Heart left ventricle (tissue), 16 donors: Measurements from ENCODE around the gene IL36B. TPM values are rescaled to one million over a fixed set of nuclear protein-coding genes. Genes with fewer than 3 reads are reported as not detected.

ENCODE experiments used
- ATAC-seq, 4 donors: fragments of 200-7000 bp; cut with Tn5 transposase; one replicate each; pipeline ENCODE4 v1.9.1; 2020 to 2022; ENCODE audit warnings: moderate library complexity in 4 of 4, mild to moderate bottlenecking in 3 of 4, moderate number of reproducible peaks in 1 of 4
- DNase-seq, 5 donors: peaks; one replicate each; pipeline ENCODE4 v3.0.0-alpha.2; 2020
- H3K27ac ChIP-seq, 12 donors: fragments of 200-600 bp; sonication (generic) in 4 of 12; one replicate each; pipeline versions ENCODE4 v1.5.0 to v1.8.0; 2016 to 2022; ENCODE audit warnings: mild to moderate bottlenecking in 2 of 12
- H3K27me3 ChIP-seq, 9 donors: fragments of 200-600 bp; sonication (generic) in 2 of 9; one replicate each; pipeline versions ENCODE4 v1.5.1 to v1.8.0; 2016 to 2022; ENCODE audit warnings: mild to moderate bottlenecking in 3 of 9
- H3K36me3 ChIP-seq, 9 donors: fragments of 200-600 bp; sonication (generic) in 2 of 9; one replicate each; pipeline versions ENCODE4 v1.5.0 to v1.8.0; 2018 to 2022; ENCODE audit warnings: mild to moderate bottlenecking in 2 of 9
- H3K4me1 ChIP-seq, 12 donors: fragments of 200-600 bp; sonication (generic) in 4 of 12; one replicate each; pipeline versions ENCODE4 v1.5.0 to v1.8.0; 2016 to 2022; ENCODE audit warnings: mild to moderate bottlenecking in 3 of 12
- H3K4me3 ChIP-seq, 12 donors: fragments of 200-600 bp; sonication (generic) in 4 of 12; one replicate each; pipeline versions ENCODE4 v1.5.0 to v1.8.0; 2017 to 2022; ENCODE audit warnings: mild to moderate bottlenecking in 9 of 12, moderate library complexity in 4 of 12
- H3K9me3 ChIP-seq, 12 donors: fragments of 200-600 bp; sonication (generic) in 4 of 12; one replicate each; pipeline versions ENCODE4 v1.5.0 to v1.8.0; 2016 to 2022; ENCODE audit warnings: mild to moderate bottlenecking in 1 of 12
- POLR2A ChIP-seq, 2 donors: fragments of 450-650 bp; IDR thresholded peaks; one replicate each; pipeline ENCODE4 v1.6.1; 2017; ENCODE audit warnings: antibody characterized with exemption in 2 of 2, mild to moderate bottlenecking in 2 of 2, moderate library complexity in 2 of 2
- WGBS, 4 donors: extraction: QIAGEN DNeasy Blood & Tissue Kit in 2 of 4; methylation state at CpG; one replicate each; pipeline versions ENCODE4 v1.1.5 to v1.1.7; 2013 to 2018; 5-methylcytosine and 5-hydroxymethylcytosine counted together
- intact Hi-C, 10 donors: fragments of 100-400 bp; cut with DNase I; formaldehyde crosslinking; loops; one replicate each; pipeline versions ENCODE4 v1.11.1 to v1.14.2; 2022
- polyA plus RNA-seq, 2 donors: library from polyadenylated mRNA; stranded (reverse); fragments of 200-250 nt; gene quantifications; one replicate each; pipeline ENCODE4 v1.2.3, GENCODE V29; 2013
- total RNA-seq, 9 donors: library from RNA; depleted of rRNA in 2 of 9; stranded (reverse); fragments of >200 nt in 2 of 9; fragmentation: NEBNext Ultra II Directional in 3 of 9; extraction: Animal tissue kit (Norgen Biotek cat#: 25700) in 3 of 9; gene quantifications; one replicate each; pipeline versions ENCODE4 v1.1.0 to v1.2.4, GENCODE V29; 2016 to 2023
- TF ChIP-seq, protein P1 (sequence below), 12 donors: fragments of 200-600 bp; sonication (generic) in 4 of 12; IDR thresholded peaks; one replicate each; pipeline versions ENCODE4 v1.5.0 to v1.8.0; 2018 to 2022; ENCODE audit warnings: antibody characterized with exemption in 12 of 12, mild to moderate bottlenecking in 5 of 12
- donor health status: ischemic (EF 13 %, LVEDD 7.1; RV severe dilation, severe dysfunction).
- donor health status: healthy with polysubstance abuse.
- donor health status: DM: no; HTN: yes; CAD: no.
- donor health status: DM: no; HTN: no; CAD: no.
- donor health status: ischemic (EF 25% LVEDD 6.9; RV normal size, moderate dysfunction).
- donor health status: ischemic (EF 25% LVEDD 5.7; RV mildly dilated, moderate dysfunction).
- donor health status: healthy.
- donor health status: DM: yes; HTN: yes; CAD: no.
- donor health status: ischemic (EF 35%, LVEDD 5.7; RV mildly dilated, moderate dysfunction).
- donor health status: nonischemic (EF 11% LVEDD 7.7; RV severe dilation, severe dysfunction).
- donor health status: DM: yes; HTN: yes; CAD: no.
- donor health status: PGD.
- donor health status: ischemic (EF 29% LVEDD 5.4; RV normal size, mild dysfunction).
- donor health status: nonischemic (EF 23%, LVEDD 6.1; RV moderate dilation, normal function).

The IL36B gene
- total and polyA plus RNA-seq, 11 donors, result not detected

GRCh38 chr2:113088213-113088992 lies 35.7 kb upstream of the IL36B start:
- Histone ChIP-seq H3K27me3 (peaks cover 0 to 4% (median 0%) of the 10 kb centered on the region in 9 donors), H3K4me1 (peaks cover 0 to 5% (median 0%) of the 10 kb centered on the region in 12 donors), H3K9me3 (no peaks in the 10 kb centered on the region), H3K27ac (no peak overlapping the region), H3K4me3 (no peak overlapping the region), H3K36me3 (no peaks in the 10 kb centered on the region)
- no peak for DNase-seq
- intact Hi-C loops, result no loop called here
- ATAC-seq, result no peak
- no peak for TF ChIP-seq POLR2A (IDR thresholded peaks at IDR 0.05)
- TF ChIP-seq, protein P1, sequence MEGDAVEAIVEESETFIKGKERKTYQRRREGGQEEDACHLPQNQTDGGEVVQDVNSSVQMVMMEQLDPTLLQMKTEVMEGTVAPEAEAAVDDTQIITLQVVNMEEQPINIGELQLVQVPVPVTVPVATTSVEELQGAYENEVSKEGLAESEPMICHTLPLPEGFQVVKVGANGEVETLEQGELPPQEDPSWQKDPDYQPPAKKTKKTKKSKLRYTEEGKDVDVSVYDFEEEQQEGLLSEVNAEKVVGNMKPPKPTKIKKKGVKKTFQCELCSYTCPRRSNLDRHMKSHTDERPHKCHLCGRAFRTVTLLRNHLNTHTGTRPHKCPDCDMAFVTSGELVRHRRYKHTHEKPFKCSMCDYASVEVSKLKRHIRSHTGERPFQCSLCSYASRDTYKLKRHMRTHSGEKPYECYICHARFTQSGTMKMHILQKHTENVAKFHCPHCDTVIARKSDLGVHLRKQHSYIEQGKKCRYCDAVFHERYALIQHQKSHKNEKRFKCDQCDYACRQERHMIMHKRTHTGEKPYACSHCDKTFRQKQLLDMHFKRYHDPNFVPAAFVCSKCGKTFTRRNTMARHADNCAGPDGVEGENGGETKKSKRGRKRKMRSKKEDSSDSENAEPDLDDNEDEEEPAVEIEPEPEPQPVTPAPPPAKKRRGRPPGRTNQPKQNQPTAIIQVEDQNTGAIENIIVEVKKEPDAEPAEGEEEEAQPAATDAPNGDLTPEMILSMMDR (IDR thresholded peaks at IDR 0.05), result no peak

DNA sequence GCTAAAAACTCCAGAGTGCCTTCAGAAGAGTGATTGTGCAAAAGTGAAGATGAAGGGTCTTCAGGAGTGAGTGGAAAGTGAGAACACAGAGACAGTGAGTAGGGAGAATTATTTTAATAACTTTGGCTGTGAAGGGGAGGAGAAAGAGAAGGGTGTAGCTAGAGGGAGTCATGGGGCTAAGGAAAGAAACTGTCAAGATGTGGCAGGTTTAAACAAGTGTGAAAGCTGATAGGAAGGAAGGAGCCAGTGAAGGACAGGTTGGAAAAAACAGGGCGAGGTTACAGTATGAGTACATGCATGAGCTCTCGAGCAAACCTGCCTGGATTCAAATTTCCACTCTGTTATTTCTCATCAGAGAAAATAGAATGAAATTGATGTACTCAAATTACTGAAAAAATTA lies 32.9 kb upstream of the IL36B start:
- H3K27me3 ChIP-seq, result peaks cover 0 to 5% (median 0%) of the 10 kb centered on the region in 9 donors
- no peak overlapping the region for H3K4me3 ChIP-seq
- no peak for ATAC-seq

DNA sequence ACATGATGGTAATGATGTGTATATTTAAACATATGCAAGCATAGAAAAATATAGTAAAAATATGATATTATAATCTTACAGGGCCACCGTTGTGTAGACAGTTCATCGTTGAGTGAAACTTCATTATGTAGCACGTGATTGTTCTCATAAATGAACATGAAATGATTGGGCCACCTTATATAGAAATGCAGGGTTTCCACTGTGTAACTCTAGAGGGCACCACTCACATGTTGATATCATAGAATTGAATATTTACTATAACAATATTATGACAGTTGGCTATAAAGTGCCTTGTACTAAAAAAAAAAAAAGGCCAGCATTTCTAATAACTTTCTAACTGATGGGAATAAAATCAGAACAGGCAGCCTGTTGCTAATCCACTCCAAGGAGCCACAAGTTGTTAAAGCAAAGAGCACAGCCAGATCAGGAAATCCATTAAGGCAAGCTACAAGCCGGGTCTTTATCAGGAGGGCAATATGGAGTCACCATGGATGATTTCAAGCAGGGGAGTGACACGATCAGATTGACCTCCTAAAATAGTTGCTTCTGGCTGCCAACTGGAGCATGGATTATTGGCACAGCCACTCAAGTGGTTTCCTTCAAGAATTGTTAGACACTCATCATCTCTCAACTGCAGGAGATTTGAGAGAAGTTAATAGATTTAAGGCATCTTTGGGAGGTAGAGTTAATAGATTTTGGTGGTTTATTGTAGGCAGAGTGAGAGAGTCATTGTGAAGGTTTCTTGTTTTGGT lies 31.8 kb upstream of the IL36B start:
- no peaks in the 10 kb centered on the region for H3K4me1 ChIP-seq
- no peak for TF ChIP-seq POLR2A (IDR thresholded peaks at IDR 0.05)
- TF ChIP-seq, protein P1 (IDR thresholded peaks at IDR 0.05), result peak in 7 of 12 donors; percentile 9 to 37 (median 32)
- no peaks in the 10 kb centered on the region for H3K9me3 ChIP-seq
- no peak overlapping the region for H3K4me3 ChIP-seq
- intact Hi-C loops, result loop anchor here in 3 of 10 donors (5.0 kb wide), 2 partner anchors 108 to 113 kb away; no protein-coding TSS in a partner anchor
- DNase-seq (no peak), ATAC-seq (no peak)
- peaks cover 0 to 5% (median 0%) of the 10 kb centered on the region in 9 donors for H3K27me3 ChIP-seq
- 35 to 45% (median 43%) methylated on average over 5 of the region's 5 CpGs for WGBS, 4 donors
- no peaks in the 10 kb centered on the region for H3K36me3 ChIP-seq
- H3K27ac ChIP-seq, result no peak overlapping the region

More for the DNA sequence above, 32.9 kb upstream of the IL36B start:
- Histone ChIP-seq H3K27ac (no peak overlapping the region), H3K36me3 (no peaks in the 10 kb centered on the region), H3K4me1 (peaks cover 0 to 4% (median 0%) of the 10 kb centered on the region in 12 donors), H3K9me3 (no peaks in the 10 kb centered on the region)
- intact Hi-C loops, result no loop called here
- TF ChIP-seq, protein P1 (IDR thresholded peaks at IDR 0.05), result no peak
- no peak for TF ChIP-seq POLR2A (IDR thresholded peaks at IDR 0.05)
- 61 to 73% (median 65%) methylated on average over 2 of the region's 2 CpGs for WGBS, 4 donors
- DNase-seq, result no peak

DNA sequence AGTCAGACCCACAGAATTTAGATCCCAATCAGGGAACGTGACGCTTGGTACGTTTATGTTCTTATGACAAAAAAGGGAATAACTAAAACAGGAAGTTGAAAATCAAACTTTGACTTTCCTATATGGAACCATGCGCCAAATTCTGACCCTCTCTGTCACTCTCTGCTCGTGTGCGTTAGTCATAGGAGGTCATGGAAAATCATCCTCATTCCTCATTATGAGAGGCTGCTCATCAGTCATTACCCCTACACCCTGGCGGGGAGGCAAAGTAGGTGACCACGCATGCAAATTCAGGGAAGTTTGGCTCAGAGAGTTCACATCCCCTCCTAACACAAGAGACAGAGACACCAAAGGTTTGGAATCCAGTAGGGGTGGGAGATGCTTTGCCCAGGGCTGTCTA lies 30.6 kb upstream of the IL36B start:
- H3K27me3 ChIP-seq, result peaks cover 0 to 5% (median 0%) of the 10 kb centered on the region in 9 donors
- peaks cover 0 to 3% (median 0%) of the 10 kb centered on the region in 12 donors for H3K4me1 ChIP-seq
- no peaks in the 10 kb centered on the region for H3K36me3 ChIP-seq
- no peak overlapping the region for H3K4me3 ChIP-seq
- DNase-seq (no peak), ATAC-seq (peak in 1 of 4 donors; percentile 16)
- TF ChIP-seq, protein P1 (IDR thresholded peaks at IDR 0.05), result no peak
- no peak for TF ChIP-seq POLR2A (IDR thresholded peaks at IDR 0.05)
- intact Hi-C loops, result loop anchor here in 4 of 10 donors (1.0 to 5.0 kb wide), 3 partner anchors 109 to 116 kb away; no protein-coding TSS in a partner anchor
- H3K27ac ChIP-seq, result no peak overlapping the region
- no peaks in the 10 kb centered on the region for H3K9me3 ChIP-seq
- 71 to 86% (median 82%) methylated on average over 8 of the region's 8 CpGs for WGBS, 4 donors
